Brain pericyte (primary cell): ENCODE data around the gene COMMD3.

Source experiments
- DNase-seq: peaks from one replicate; pipeline ENCODE4 v3.0.0-alpha.2; 2012; ENCODE audit warnings: low read depth, low spot score

The COMMD3 gene

DNA sequence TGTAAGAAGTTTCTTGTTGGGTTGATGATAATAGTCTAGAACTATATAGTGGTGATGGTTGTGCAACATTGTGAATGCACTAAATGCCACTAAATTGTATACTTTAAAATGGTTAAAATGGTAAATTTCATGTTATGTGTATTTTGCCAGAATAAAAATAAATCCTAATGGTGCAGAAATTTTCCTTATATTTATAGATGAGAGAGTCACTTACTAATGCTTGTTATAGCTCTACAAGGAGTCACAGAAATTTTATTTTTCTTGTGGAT is 50.2 kb downstream of the COMMD3 start:
- DNase-seq: no peak

DNA sequence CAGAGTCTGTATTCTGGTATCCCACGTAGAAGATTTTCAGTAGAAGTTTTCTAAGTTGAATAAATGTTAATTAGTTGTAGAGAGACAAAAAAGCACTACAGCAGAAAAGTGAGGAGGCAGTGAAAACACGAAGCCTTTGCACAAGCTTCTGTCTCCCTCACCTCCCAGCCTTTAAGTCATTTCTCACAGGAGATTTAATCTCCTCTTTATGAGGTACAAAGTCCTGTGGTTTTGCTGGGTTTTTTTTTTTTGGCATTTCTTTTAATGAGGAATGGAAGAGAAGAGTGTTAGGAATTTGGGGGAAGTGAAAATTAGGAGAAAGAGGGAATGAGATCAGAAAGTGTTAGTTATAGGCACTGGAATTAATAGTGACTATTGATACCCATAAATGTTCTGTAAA is 50.6 kb downstream of the COMMD3 start:
- DNase-seq: no peak

DNA sequence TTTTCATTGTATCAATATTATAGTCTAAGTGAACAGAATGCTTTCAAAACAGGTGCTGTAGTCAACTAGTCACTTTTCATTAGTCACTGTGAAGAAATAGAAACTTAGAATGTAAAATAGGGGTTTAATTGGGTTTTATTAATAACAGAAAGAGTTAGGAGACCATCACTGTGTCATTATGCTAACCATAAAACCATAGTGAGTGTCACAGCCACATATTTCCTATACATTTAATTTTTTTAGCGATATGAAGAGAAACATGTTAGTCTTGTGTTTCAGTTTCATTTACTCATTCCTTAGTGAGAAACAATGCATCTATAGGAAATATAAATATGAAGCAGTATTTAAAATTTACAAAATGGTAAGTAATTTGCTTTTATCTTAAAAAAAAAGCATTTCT is 51.3 kb downstream of the COMMD3 start:
- DNase-seq: no peak

DNA sequence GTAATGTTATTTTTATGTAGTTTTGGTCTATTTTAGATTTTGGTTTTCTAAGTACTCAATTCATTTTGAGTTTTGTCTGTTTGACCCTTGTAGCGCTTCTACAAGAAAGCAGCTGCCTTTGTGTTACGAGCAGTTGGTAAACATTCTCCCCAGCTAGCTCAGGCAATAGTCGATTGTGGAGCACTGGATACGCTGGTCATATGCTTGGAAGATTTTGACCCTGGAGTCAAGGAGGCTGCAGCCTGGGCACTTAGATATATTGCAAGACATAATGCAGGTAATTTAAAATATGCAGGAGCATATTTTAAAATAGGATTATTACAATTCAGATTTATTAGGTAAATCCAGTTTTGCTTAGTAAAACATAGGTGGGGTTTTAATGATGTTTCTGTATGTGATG is 52.2 kb downstream of the COMMD3 start:
- DNase-seq: no peak

DNA sequence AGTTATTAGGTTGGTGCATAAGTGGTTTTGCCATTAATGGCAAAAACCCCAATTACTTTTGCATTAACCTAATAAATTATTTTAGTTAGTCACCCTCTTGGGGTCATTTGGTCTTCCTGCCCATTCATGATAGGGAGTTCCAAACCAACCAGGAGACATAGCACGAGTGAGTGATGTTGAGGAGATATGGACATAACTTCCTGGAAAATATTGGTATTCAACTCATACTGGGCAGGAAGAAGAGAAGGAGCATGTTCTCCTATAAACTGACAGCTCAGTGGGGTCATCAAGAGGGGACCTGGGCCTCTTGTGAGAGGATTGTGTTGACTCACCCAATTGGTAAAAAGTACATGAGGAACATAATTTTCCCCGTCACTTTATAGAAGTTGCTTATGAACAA is 52.8 kb downstream of the COMMD3 start:
- no peak for DNase-seq

DNA sequence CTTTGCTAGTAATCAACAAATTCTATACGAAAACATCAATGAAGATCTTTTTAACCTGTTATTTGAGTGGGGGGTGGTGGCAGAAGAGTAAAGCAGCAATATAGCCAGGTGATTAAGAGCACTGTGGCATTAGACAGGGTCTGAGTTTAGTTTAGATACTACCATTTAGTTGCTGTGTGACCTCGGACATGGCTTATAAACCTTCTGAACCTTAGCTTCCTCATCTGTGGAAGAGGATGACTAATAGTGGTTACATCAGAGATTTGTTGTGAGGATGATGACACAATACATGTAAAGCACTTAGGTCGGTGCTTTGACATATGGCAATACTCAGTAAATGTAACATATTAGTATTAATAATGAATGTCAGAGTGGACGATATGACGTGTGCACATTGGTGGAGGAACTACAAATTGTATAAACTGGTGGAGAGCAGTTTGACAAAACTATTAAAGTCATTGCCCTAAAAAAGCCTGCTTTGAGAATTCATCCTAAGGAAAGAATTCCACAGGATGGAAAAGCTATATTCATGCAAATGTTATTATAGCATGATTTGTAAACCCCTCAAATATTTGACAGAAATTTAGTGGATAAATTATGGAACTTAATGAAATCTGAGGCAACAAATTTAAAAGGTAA is 53.4 kb downstream of the COMMD3 start:
- DNase-seq: no peak
